AML-193 (cell line): ENCODE data around the gene ARHGAP26.
"Not testable (repeated sequence)": the region's sequence is repeated elsewhere in the genome, so short reads cannot be mapped to it uniquely, and the experiment has no call there.

Experiments
- DNase-seq, 2 experiments: peaks; one replicate each; lab custom pipeline; 2025; lab: John Stamatoyannopoulos, UW

The ARHGAP26 gene

DNA sequence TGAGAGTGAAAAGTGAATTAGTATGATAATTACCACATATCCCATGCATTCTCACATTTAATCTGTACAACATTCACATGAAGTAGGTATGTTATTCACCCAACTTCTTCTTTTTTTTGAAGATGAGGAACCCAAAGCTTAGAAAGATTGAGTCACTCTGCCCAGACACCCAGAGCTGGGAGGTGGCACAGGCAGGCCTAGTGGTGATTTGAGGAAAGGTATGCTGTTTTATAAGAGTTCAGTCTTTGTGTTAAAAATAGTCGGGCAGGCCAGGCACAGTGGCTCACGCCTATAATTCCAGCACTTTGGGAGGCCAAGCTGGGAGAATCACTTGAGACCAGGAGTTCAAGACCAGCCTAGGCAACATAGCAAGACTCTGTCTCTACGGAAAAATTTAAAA, 348.0 kb downstream of the ARHGAP26 start:
- peak; percentile 79 to 83 for DNase-seq

DNA sequence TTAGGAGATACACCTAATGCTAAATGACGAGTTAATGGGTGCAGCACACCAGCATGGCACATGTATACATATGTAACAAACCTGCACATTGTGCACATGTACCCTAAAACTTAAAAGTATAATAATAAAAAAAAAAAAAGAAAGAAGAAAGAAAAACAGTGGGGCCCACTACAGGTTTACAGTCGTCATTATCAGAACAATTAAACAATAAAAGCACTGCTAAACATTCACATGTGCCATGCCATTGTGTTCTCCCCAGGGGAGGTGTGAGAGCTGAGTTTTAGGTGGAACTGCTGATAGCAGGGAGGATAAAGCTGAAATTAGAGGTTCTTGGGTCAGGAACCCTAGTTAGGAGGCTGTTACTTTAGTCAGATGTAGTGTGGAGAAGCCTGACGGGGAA, 348.6 kb downstream of the ARHGAP26 start:
- DNase-seq: not testable (repeated sequence)

DNA sequence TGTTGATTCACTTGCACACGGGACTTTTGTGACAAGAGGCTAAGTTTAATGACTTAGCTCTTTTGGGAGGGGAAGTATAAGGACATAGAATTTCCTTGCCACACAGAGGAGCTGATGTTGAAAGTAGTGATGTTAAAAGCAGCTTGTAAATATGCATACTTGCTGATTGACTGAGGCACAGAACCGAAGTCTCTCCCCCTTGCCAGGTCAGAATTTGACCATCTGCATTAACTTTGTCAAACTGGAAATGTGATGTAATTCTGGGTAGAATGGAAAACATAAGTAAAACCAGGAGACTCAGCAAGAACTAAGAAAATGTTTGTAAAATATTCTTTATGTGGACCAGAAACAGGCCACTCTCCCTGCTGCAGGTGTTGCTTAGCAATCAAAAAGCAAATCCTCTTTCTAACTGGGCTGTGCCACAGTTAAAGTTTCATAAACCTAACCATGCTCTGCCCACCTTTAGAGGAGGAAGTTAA, 349.2 kb downstream of the ARHGAP26 start:
- DNase-seq: peak; percentile 68 to 71

DNA sequence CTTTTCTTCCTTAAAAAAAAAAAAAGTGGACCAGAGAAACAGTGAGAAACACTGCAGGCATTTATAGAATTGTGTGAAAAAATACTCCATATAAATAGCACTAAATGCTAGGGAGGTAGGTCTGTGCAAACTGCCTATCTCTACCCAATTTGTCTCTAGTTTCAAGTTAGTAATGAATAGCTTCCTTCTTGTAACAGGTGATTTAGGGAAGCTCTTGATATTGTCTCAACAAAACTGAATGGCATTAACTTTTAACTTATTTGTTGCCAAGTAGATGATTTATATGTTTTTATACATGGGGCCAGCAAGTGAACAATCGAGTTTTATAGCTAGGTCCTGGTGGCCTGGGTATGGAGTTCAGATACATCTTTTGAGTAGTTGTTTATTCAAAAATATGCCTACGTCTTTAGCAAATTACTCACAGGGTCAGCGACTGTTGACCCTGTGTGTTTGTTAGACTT, 349.7 kb downstream of the ARHGAP26 start:
- DNase-seq: no peak

- DNase-seq: no peak
These were observed 350.4 kb downstream of the ARHGAP26 start for GRCh38 chr5:143120460-143121134.

DNA sequence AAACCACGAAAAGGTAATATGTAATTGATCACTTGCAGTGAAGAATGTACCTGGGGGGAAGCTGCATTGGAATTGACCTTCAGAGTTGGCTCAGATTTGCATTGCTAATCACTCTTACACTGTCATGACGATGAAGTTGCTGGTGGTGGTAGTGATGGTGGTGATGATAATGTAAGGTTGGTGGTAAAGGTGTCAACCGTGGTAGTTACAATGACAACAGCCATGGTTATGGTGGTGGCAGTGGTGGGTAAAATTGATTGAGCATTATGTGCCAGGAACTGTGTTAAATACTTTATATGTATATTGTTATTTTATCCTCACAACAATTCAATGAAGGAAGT, 350.9 kb downstream of the ARHGAP26 start:
- DNase-seq: no peak

DNA sequence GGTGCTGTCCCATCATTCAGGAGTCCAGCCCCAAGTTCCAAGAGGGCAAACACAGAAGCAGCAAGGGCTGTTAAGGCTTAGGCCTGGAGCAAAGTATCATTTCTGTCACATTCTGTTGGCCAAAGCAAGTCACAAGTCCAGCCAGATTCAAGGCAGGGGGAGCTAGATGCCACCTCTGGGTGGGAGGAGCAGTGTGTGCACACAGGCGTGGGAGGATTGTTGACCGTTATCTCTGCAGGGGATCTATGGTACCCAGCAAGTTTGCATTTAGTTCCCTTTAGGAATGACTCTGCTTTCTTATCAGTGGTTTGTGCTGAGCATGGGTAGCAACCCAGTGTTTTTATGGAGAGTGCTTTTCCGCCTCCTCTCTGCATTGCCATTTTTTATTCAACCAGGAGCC, 354.4 kb downstream of the ARHGAP26 start:
- peak; percentile 35 to 46 for DNase-seq

GRCh38 chr5:143126174-143127019, 356.2 kb downstream of the ARHGAP26 start:
- no peak for DNase-seq

DNA sequence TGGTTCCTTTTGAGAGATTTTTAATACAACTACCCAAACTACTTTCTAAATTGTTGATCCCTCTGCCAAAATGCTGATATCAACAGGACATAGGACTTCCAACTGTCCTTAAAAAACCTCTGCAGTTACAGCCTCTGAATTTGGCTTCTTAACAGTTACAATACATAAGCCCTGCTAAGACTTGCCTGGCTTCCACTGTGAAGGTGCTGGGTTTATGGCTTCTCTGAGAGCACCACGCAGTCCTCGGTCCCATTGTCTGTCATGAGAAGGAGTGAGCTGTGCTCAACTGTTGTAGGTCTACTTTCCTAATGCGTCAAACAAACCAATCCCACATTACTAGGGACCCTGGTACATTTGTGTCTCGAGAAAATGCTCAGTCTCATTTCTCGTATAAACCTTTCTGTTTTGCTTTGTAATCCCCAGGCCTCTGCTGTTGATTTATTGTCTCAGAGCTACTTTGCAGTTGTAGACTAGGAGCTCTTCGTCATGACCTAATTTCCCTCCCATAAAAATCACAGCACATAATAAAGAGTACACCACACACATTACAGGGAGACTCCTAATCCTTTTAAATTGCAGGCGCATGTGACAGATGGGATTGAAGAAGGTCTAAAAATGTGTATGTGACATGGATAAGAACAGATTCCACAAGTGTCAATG, 358.4 kb downstream of the ARHGAP26 start:
- DNase-seq: no peak

DNA sequence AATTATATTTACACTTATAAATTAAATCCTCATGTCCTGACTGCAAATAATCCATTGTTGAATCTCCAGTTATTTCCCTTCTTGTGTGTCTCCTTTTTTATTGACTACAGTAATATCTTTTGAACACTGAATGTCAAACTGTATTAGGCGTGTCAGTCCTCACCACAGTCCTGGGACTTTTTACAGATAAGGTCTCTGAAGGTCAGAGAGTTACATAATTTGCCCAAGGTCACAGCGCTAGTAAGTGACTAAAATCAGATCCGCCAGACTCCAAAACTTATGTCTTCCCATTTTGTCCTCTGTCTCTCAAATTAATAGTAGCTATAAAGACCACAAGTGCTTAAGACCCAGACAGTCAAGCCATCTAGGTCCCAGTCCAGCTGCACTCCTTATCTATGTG, 359.0 kb downstream of the ARHGAP26 start:
- no peak for DNase-seq

DNA sequence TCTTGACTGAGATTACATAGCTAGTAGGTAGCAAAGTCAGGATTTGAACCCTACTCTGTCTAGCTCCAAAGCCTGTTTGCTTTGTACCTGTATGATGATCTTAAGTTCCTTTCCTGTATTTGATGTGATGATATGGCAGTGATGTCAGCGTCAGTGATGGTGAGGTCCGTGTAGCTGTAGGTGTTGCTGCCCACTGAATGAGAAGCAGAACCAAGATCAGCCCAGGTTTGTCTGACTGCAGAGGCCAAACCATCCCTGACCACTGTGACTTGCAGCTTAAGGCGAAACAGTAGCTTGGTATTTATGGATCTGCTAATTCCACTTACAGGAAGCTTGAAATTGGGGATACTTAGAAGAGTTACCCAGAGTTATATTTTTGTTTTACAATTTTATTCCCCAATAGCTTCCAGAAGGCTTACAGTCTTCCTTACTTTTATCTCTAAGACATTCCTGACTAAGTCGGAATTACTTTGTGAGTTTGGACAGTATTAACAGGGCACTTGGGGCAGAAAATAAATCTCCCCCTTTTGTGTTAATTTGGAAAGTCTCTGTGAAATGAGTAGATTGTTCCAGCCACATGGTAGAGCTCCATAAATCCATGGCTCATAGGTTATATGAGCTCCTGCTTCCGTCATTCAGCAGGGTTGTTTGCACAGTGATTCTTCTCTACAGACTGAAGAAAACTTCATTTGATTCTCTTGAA, 359.9 kb downstream of the ARHGAP26 start:
- no peak for DNase-seq

DNA sequence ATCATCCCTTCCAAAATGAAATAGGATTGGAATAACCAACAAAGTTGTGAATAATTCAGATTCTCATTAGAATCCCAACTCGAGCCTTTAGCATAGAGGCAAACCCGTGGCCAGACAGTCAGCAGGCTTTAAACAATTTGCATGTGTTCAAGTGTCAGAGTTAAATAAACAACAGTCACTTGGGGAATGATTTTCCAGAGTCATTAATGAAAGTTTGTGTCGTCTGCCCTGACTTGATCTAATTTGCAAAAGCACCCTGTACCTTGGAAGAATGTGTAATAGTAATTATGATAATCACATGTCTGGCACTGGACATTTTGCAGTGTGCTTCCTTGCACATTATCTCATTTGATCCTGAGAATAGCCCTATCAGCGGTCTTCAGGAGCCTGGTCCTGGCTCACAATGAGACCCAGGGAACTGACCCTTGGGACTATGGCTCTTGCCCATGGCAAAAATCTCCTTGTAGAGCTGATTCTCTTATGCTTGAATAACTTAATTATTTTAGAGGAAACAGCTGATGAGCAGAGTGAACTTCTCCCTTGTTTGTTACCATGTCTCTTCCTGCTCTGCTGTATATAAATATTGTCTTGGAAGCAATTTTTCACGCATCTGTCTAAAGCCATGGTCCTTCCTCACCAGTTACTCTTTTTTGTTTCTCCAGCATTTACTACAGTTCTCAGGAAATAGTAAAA, 360.6 kb downstream of the ARHGAP26 start:
- no peak for DNase-seq

- DNase-seq: no peak
These were observed 361.8 kb downstream of the ARHGAP26 start for GRCh38 chr5:143131972-143132371.

DNA sequence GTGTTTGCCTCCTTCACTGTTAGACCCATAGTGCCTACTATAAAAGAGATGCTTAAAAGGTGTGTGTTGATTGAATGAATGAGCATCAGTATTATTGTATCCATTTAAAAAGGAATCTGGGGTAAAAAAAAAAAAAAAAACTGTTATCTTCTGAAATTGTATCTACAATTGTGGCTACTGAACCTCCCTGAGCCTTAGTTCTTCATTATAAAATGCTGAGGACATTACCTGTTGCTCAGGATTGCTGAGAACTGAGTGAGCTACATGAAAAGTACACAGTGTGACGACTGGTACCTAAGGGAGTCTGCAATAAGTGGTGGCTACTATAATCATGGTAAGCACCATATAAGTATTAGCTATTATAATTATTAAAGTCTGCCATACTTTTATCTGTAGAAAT, 362.6 kb downstream of the ARHGAP26 start:
- DNase-seq: no peak

GRCh38 chr5:143133721-143134120, 363.5 kb downstream of the ARHGAP26 start:
- no peak for DNase-seq

- no peak for DNase-seq
These were observed 364.1 kb downstream of the ARHGAP26 start for GRCh38 chr5:143134269-143134668.

- no peak for DNase-seq
These were observed 364.7 kb downstream of the ARHGAP26 start for GRCh38 chr5:143134900-143135299.

GRCh38 chr5:143135832-143136551, 365.8 kb downstream of the ARHGAP26 start:
- DNase-seq: no peak

DNA sequence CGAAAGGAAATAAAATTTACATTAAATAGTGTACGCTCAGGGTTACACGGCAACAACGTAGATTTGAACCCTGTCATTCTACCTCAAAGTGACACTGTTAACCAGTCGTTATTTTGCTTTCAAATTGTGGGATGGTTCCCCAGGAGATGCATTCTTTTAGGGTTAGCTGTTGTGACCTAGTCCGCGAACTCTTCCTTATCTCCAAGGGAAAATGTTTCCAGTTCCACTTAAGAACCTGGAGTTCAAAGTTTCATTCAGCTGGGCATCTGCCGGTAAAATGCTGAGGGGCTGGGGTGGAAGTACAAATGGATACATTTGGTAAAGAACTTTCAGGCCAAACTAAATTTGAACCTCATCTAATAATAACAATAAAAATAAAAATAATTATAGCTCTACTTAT, 368.7 kb downstream of the ARHGAP26 start:
- no peak for DNase-seq

- DNase-seq: no peak
These were observed 369.4 kb downstream of the ARHGAP26 start for GRCh38 chr5:143139585-143139984.
